ENCODE measurements around the gene CSF2RB.

CSF2RB gene

DNA sequence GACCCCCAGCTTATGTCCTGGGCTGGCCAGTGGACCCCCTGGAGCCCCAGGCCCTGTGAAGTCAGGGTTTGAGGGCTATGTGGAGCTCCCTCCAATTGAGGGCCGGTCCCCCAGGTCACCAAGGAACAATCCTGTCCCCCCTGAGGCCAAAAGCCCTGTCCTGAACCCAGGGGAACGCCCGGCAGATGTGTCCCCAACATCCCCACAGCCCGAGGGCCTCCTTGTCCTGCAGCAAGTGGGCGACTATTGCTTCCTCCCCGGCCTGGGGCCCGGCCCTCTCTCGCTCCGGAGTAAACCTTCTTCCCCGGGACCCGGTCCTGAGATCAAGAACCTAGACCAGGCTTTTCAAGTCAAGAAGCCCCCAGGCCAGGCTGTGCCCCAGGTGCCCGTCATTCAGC is 24.6 kb downstream of the CSF2RB start:
- no peak for DNase-seq

DNA sequence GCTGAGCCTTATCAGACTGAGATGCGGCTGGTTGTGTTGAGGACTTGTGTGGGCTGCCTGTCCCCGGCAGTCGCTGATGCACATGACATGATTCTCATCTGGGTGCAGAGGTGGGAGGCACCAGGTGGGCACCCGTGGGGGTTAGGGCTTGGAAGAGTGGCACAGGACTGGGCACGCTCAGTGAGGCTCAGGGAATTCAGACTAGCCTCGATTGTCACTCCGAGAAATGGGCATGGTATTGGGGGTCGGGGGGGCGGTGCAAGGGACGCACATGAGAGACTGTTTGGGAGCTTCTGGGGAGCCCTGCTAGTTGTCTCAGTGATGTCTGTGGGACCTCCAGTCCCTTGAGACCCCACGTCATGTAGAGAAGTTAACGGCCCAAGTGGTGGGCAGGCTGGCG is 25.5 kb downstream of the CSF2RB start:
- no peak for DNase-seq

DNA sequence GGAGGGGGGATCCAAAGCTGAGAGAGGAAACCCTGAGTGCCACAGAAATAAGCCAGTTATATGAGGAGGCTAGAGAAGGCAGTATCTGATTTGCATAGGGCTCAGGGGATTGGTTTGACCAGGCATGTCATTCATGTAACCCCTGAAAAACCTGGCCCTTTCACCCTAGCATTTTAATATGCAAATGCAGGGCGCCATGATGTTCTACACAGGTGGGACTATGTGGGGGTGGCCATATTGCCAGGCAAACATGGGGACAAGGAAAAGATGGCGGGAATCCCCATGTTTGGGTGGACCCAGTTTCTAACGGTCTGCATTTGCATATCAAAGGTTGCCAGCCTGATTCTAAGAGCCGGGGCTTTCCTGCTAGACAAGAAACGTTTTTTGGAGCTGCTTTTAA is 27.2 kb downstream of the CSF2RB start:
- DNase-seq: no peak

DNA sequence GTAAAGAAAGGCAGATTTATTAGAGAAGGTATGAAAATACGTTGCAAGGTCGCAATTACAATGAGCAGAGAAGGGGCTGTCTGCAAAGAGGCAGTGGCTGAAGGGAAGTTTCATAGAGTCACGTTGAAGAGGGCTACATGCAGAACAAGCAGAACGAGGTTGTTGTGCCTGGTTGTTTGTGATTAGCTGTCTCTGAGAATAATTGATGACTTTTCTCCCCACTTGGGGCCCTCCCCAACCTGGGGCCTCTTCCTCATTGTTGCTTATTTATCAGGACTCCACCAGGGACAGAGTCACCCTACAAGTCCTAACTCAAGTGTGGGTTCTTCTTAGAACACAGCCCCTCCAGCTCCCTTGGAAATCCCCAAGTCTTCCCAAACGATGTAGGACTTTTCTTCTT is 29.1 kb downstream of the CSF2RB start:
- no peak for DNase-seq

DNA sequence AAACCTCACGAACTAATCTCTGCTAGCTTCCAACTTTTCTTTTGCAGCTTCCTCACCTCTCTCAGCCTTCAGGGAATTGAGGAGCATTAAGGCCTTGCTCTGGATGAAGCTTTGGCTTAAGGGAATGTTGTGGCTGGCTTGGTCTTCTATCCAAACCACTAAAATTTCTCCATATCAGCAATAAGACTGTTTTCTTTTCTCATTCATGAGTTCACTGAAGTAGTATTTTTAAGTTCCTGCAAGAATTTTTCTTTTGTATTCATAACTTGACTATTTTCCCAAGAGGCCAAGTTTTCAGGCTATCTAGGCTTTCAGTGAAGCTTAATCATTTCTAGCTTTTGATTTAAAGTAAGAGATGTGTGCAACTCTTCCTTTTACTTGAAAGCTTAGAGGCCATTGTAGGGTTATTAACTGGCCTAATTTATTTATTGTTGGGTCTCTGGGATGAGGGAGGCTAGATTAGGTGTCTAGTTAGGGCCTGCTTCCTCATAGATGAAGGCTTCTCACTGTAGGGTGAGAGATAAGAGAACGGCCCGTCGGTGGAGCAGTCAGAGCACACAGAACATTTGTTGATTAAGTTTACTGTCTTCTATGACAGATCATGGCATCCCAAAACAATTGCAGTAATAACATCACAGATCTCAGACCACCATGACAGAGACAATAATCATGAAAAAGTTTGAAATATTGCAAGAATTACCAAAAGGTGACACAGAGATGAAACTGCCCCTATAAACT is 33.2 kb downstream of the CSF2RB start:
- DNase-seq: no peak

DNA sequence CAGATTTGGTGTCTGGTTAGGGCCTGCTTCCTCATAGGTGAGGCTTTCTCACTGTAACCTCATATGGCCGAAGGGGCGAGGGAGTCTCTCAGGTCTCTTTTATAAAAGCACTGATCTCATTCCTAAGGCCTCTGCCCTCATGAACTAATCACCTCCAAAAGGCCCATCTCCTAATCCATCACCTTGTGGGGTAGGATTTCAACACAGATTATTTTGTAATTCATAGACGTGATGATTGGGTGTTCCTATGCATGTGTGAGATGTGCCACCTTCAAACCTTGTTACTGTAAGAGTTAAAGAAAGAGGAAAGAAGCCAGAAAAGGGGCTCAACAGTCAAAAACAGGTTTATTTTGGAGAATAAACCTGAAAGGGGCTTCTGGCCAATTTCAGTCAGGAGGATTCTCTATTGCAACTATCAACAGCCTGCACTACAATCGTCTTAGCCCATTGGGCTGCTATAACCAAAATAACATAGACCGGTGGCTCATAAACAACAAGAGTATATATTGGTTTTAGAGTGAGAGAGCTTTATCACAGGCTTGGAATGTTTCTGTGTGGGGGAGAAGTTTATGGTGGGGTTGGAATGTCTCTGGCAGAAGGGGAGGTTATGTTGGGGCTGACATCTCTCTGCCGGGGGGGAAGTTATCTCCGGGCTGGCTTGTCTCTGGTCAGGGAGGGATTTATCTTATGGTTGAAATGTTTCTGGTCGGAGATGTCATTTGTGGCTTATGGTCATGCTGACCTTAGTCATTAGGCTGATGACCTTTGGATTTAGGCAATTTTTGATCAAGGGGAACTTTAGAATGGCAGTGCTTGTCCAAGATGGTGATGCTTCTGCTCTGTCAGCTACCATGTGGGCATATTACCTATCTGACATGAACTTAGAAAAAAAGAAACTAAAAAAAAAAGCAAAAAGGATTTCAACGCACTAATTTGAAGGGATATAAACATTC is 35.1 kb downstream of the CSF2RB start:
- no peak for DNase-seq

DNA sequence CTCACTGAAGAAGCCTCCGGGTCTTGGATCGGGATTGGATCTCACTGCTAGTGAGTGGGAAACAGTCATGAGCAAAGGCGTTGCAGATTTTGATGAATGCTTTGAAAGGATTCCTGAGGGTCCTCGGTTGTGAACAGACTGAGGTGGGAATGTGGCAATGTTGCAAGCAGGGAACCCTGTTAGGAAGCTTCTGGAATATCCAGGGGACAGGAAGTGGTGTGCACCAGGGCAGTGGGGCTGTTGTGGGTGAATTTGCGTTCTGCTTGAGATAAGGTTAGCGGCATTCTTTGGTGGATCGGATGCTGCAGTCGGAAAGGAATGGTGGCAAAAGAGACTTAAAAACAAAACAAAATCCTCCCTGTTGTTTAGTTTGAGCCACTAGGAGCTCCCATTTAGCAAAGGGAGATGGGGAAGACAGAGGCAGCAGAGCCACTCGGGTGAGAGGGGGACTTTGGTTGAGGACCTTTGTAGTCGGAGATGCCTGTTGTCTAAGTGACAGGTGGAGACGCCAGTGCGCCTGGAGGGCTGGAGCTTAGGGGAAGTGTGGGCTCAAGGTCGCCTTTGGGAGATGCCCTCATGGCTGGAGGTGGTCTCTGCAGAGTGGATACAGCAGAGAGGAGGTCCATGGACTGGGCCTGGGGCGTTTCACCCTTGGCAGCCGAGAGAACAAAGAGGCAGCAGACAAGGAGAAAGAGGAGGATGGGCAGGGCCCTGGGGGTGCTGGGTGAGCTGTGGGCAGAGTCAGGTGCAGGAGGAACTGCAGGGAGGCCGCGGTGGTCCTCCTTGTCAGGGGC is 37.6 kb downstream of the CSF2RB start:
- DNase-seq: no peak

DNA sequence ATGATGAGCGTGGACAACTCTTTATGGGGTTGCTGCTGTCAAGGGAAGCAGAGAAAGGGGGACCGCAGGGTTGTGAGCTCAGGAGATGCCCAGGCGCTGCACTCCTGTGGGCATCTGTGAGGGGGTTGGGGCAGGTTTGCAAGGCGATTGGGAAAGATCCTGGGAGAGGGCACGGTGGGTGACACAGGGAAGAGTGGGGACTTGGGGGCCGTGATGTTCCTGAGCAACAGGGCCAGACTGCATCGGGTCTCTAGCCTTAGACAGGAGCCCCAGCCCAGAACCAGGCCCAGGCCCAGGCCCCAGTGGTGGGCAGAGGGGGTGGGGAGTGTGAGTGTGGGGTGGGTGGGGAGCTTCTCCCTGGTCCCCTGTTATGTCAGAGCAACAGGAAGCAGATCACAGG is 38.3 kb downstream of the CSF2RB start:
- no peak for DNase-seq

DNA sequence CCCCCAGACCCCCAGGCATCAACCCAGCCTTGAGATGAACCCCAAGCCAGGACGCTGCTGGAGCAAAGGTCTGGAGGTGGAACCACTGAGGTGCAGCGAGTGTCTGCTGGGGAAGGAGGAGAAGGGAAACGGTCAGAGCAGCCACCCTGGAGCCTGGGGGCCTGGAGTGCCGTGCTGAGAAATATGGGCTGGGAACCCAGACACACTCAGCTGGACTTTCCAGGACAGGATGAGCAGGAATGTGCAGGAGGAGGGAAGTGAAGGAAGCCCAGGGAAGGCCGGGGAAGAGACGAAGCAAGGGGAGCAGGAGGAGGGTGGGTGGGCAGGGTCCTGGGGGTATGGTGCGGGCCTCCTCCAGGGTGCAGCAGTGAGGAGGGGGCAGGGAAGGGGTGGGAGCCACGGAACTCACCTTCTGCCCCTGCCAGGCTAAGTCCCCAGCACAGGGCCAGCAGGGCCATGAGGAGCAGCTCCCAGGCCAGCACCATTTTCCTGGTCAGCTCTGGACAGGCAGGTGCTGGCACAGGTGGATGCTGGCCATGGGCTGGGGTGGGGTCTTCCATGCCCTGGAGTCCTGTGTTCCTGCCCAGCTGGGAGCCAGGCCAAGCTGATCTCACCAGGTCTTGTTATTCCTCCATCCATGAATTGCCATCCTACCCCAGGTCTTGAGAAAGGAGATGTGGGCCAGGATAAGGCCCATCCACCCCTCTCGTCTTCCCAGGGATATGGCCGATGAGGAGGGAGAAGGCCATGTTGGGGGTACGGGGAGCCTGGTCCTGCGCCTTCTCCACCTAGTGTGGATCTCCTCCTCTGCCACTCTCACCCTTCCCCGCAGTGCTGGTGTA is 40.0 kb downstream of the CSF2RB start:
- DNase-seq: no peak

DNA sequence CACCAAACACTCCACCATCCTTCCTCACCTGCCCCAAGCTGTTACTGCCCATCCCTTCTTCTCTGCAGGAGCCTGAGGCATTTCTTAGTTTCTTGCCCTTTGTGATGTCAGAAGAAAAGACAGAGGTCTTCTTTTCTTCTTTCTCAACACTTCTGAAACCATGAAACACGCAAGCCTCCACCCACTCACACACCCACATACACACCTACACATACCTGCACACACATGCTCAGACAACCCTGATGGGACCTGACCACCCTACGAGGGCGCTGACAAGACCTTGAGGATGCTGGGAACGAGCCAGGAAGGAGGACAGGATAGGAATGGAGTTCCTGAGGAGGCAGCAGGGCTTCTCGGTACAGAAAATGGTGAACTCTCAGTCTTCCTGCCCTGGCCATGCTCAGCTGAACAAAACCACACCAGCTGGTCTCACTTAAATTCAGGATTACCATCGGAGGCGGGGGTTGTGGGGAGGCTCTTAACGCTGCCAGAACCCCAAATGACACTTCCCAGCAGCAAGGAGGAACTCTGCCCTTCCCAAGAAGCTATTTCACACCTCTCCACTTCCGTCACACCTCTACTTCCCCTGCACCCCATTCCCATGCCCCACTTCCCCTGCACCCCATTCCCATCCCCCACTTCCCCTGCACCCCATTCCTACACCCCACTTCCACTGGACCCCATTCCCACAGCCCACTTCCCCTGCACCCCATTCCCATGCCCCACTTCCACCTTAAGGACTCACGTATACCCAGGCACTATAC is 41.0 kb downstream of the CSF2RB start:
- DNase-seq: no peak

DNA sequence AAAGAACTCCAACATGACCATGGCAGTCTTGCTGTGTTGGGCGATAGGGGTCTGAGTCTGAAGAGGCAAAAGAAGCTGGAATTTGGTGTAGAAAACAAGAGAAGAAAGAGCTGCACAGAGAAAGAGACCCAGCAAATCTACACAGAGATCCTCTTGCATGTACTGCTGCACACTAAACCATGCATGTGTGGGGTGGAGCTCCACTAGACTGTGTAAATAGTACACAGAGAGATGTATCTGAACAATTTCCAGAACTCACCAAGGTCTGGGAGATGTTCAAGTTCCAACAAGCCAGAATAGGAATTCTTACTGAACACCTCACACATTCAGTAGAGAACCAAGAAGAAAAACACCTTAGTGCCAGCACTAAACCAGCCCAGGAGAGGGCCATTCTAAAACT is 42.3 kb downstream of the CSF2RB start:
- no peak for DNase-seq

DNA sequence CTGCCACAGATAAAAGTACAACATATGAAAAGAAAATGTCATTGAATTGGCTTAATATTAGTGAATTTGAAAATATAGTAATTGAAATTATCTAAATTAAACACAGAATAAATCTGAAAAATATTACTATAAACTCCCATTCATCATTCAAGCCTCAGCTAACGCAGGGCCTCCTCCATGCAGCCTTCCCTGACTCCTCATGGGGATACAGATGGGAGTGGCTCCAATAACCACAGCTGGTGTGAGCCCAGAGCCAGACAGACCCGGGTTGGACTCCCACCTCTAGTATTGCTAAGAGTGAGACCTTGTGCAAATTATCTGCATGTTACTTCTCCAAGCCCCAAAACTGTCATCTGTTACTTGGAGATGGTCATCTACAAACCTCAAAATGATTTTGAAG is 44.9 kb downstream of the CSF2RB start:
- no peak for DNase-seq

DNA sequence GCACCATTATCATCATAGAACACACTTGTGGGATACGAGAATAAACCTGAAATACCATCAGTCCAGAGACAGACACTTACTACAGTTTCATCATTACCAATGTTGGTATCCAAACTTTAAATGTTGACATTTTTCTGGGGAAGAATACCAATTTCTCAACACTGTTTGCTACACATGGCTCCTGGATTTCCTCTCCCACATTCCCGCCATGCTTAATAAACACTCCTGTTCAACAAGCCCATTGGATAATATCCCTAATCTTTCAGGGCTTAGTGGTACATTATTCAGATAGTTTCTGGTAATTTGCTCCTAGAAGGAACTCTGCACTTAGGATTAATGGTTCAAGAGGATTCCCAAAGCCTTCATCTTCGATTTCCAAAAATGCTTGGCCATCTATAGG is 48.2 kb downstream of the CSF2RB start:
- DNase-seq: no peak

DNA sequence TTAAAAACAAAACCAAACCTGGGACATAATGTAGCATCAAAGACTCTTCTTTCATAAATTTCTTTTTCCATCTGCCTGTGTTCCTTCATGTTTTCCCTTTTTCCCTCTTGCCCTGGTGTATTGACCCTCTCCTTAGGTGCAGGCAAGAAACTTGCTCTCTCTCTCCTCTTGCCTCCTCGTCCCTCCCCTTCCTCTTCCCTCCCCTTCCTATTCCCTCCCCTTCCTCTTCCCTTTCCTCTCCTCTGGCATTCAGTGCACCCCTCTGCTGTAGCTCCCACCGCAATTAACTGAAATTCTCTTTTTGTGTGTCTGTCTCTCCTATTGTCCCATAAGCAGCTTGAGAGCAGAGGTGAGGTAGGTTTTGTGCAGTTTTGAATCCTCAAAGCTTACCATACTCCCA is 49.9 kb downstream of the CSF2RB start:
- no peak for DNase-seq

DNA sequence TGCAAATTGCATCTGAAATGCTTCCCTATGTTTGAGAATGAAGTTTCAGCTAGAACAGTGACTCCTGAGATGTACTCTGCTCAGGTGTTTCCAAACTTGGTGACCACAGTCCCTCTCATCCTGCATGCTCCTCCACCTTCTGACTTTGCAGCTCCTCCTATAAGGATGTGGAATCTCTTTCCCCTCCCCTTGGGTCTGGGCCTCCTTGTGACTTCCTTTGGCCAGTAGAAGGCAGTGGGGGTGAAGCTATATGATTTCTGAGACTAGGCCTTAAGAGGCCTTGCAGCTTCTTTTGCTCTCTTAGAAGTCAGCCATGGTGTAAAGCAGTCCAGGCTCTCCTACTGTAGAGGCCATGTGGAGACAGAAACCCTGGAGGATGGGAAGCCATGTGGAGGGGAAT is 50.7 kb downstream of the CSF2RB start:
- no peak for DNase-seq

DNA sequence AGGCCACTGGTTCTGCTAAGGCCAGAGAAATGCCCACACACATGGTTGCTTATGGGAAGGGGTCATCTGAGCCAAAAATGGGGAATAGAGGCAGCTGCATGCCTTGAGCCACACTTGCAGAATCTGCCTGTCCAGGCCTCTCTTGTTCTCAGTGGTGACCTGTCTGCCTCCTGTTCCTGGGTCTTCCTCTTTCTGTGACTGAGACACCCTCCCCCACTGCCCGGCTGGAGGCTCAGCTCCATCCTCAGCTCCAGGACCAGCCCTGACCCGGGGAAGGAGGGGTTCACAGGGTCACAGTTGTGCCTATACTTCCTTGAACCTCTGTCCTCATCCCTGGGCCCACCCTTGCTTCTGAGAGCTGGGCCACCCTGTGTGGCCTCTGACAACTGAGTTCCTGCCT is 52.3 kb downstream of the CSF2RB start:
- DNase-seq: no peak

DNA sequence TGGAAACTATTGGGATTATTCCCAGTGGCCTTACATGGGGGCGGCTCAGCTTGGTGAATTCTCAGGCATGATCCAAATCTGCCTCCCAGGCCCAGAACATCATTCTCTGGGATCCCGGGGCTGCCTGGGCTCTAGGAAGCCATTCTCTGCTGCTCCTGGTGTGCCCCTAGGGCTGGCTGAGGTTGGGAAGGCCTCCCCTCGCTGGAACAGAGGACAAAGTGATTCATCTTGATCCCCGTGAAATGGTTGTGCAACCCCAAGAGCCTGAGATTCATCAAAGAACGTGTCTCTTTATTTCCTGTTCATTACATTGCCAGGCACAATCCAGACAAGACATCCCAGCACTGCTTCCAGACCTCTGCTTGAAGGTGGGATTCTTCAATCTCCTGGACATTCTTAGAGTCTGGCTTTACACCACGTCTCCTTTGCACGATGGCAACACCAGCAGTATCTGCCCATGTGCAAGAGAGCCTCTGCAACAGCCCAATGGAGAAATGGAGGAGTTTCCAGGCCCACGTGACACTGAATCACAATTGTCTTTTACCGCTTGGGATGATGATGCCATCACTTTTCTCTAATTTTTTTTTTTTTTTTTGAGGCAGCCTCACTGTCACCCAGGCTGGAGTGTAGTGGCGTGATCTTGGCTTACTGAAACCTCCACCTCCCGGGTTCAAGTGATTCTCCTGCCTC is 53.6 kb downstream of the CSF2RB start:
- no peak for DNase-seq

DNA sequence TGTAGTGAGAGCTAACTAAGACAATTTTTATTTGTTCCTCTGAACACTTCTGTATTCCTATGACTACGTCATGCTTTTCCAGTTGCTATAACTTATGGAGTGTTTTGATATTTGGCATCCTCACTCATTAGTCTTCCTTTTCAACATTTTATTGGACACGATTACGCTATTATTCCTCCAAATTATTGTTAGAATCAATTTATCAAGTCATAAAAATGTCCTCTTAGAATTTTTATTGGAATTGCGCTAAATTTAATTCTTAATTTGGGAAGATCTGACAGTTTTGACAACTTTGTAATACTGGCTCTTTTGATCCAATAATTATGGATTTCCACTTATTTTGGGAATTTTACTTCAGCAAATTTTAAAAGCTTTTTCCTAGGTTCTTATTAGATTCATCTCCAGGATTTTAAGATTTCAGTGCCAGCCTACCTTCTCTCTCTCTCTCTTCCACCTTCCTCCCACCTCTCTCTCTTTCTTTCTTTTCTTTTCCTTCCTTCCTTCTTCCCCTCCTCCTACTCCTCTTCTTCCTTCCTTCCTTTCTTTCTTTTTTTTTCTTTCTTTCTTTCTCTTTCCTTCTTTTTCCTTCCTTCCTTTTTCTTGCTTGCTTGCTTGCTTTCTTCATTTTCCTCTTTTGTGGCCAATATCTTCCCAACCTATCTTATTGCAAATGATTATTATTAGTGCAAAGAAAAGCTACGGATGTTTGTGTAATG is 55.0 kb downstream of the CSF2RB start:
- DNase-seq: no peak

DNA sequence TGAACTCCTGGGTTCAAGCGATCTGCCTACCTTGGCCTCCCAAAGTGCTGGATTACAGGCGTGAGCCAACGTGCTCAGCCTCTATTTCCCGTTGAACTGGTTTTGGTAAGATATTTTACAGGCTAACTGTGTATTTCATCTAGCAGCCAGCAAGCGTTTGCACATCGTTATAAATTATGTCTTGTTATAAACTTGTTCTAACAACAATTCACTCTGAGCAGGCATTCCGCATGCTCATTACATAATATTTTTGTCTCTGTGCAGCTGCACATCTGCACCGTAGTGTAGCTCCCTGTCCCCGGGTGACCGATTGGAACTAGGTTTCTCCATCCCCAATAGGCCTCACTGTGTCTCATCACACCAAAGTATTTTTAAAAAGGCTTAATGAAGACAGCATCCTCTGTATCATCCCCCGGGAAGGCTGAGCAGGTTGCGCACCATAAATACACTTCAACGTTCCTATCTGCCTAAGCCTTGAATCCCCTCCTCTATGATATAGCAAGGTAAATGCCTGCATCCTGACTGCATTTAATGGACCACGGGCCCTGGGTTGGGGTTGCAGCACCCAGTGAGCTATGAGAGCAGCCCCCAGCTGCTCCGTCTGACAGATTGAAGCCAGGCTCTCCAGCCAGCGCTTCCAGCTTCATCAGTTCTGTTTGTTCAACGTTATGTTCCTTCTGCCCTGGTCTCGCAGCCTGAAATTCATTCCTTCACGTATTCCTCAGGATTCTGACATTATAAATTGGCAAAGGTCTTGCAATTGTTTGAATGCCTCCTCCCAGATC is 58.1 kb downstream of the CSF2RB start:
- DNase-seq: no peak

DNA sequence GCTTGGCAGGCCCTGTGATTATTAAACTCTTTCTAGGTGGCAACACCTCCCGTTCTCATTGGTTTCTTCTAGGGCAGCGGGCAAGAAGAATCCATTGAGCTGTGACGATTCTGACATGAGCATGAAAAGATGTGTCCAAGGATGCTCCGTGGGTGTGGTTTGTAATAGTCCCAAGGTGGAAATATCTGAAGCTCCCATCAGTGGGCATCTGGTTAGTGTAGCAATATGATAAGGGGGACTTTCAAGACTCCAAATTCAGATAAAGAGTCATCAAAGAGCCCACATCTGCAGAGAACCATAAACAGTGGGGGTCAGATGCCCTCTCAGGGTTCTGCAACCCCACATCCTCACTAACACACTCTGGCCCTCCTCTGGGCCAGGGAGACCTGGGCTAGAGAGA is 63.2 kb downstream of the CSF2RB start:
- DNase-seq: no peak
